Measurements from ENCODE around the gene BCL2. TPM values are rescaled to one million over a fixed set of nuclear protein-coding genes. Genes with fewer than 3 reads are reported as not detected.
A peak's percentile ranks its signal among the peaks of the same experiment; 100 is the strongest.

The BCL2 gene
- total RNA-seq, 1 donor from 2014 or later = 9.3 TPM

DNA sequence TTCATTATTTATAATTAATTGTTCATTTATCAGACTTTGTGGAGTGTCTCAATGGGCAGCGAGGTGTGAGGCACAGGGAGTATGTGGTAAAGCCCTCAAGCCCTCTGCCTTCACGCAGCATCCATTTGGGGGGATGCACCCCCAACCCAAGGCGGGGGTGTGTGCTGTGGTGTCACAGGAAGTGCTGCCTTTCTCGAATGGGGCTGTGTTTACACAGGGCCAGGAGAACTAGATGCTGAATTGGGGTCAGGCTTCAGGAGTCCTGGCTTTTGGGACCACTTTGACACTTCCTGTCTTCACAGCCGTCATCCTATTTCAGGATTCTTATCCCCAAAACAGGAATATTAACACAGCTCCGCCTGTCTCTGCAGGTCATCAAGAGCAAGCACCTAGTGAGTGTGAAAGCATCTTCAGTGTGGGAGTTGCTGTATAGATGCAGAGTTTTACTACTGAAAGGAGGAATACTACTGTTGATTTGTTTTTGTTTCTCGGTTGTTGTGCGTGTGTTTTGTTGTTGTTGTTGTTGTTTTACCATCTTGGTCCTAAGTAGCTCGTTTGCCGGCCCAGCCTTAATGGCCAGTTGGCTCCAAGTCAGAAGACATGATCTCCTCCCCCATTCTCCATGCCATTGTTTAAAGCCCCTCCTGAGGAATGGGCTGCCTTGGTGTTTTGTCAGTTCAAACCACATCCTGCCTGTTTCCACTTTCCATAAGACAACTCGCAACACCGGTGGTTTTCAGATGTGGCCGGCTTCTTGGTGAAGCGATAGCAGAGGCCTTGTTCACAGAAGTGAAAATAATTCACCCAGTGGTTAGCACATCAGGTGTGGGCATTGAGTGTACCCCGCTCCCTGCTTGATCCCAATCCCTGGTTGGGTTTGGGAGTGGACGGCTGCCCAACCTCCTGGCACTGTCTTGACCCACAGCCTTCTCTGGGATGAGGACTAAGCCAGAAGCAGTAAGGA lies 221.3 kb downstream of the BCL2 start:
- Mint-ChIP-seq H3K27me3 (ENCODE audit: low read depth) (no peaks in the 10 kb centered on the region), H3K36me3 (no peaks in the 10 kb centered on the region)

GRCh38 chr18:63097178-63097577 lies 222.4 kb downstream of the BCL2 start:
- no peak for TF ChIP-seq CTCF (IDR thresholded peaks at IDR 0.05; ENCODE audit: unreplicated experiment)
- Mint-ChIP-seq H3K27me3 (ENCODE audit: low read depth) (no peaks in the 10 kb centered on the region), H3K36me3 (no peaks in the 10 kb centered on the region), H3K4me3 (no peak overlapping the region), H3K4me1 (peaks cover 36% of the 10 kb centered on the region), H3K9me3 (no peaks in the 10 kb centered on the region), H3K27ac (peak overlapping the region; percentile 18)
- no peak for DNase-seq (ENCODE audit: low spot score in 2 of 2, unreplicated experiment in 2 of 2)

More for the DNA sequence above, 221.3 kb downstream of the BCL2 start:
- Mint-ChIP-seq H3K9me3 (no peaks in the 10 kb centered on the region), H3K4me1 (peaks cover 36% of the 10 kb centered on the region), H3K27ac (no peak overlapping the region), H3K4me3 (no peak overlapping the region)
- TF ChIP-seq CTCF (IDR thresholded peaks at IDR 0.05; ENCODE audit: unreplicated experiment) = no peak
- no peak for DNase-seq (ENCODE audit: low spot score in 2 of 2, unreplicated experiment in 2 of 2)

DNA sequence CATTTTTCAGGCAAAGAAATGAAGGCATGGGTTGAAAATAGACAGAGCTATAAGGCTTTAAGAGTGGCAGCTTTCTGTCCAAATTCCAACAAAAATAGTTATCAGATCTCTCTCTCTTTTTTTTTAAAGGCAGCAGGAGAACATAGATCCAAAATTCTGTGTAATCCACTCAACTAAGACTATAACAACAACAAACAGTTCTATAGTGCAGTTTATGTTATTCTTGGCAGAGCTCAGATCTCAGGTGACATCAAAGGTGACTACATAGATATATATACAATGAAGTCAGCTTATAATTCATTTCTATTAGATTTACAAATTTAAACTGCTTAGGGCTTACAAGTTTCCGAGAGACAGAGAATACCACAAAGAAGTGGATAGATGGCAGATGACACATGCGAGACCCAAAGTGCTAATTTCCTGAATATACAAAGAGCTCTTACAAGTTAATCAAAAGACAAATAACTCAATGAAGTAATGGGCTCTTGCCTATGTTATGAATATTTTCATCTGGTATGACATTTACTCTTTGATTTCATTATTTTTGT lies 223.2 kb downstream of the BCL2 start:
- no peak for DNase-seq (ENCODE audit: low spot score in 2 of 2, unreplicated experiment in 2 of 2)
- TF ChIP-seq CTCF (IDR thresholded peaks at IDR 0.05; ENCODE audit: unreplicated experiment) = no peak
- H3K36me3 Mint-ChIP-seq = no peaks in the 10 kb centered on the region
- no peak overlapping the region for H3K4me3 Mint-ChIP-seq
- H3K27ac Mint-ChIP-seq = peak overlapping the region; percentile 64
- no peaks in the 10 kb centered on the region for H3K27me3 Mint-ChIP-seq (ENCODE audit: low read depth)
- peaks cover 36% of the 10 kb centered on the region for H3K4me1 Mint-ChIP-seq
- H3K9me3 Mint-ChIP-seq = no peaks in the 10 kb centered on the region

GRCh38 chr18:63095768-63096167 lies 223.8 kb downstream of the BCL2 start:
- H3K4me1 Mint-ChIP-seq = peaks cover 36% of the 10 kb centered on the region
- no peaks in the 10 kb centered on the region for H3K27me3 Mint-ChIP-seq (ENCODE audit: low read depth)
- TF ChIP-seq CTCF (IDR thresholded peaks at IDR 0.05; ENCODE audit: unreplicated experiment) = no peak
- peak overlapping the region; percentile 64 for H3K27ac Mint-ChIP-seq
- H3K4me3 Mint-ChIP-seq = no peak overlapping the region
- no peak for DNase-seq (ENCODE audit: low spot score in 2 of 2, unreplicated experiment in 2 of 2)
- no peaks in the 10 kb centered on the region for H3K36me3 Mint-ChIP-seq
- H3K9me3 Mint-ChIP-seq = no peaks in the 10 kb centered on the region

- H3K27ac Mint-ChIP-seq = no peak overlapping the region
- H3K36me3 Mint-ChIP-seq = no peaks in the 10 kb centered on the region
- H3K27me3 Mint-ChIP-seq (ENCODE audit: low read depth) = no peaks in the 10 kb centered on the region
- TF ChIP-seq CTCF (IDR thresholded peaks at IDR 0.05; ENCODE audit: unreplicated experiment) = no peak
- H3K4me1 Mint-ChIP-seq = peaks cover 30% of the 10 kb centered on the region
- H3K9me3 Mint-ChIP-seq = no peaks in the 10 kb centered on the region
- DNase-seq (ENCODE audit: low spot score in 2 of 2, unreplicated experiment in 2 of 2) = no peak
- no peak overlapping the region for H3K4me3 Mint-ChIP-seq
Observed at GRCh38 chr18:63091671-63092364, 227.8 kb downstream of the BCL2 start.

Data from mesothelial cell of epicardium (in vitro differentiated cells).